Spleen (tissue), 11 donors: ENCODE results near the gene TMEM19. TPM values are rescaled to one million over a fixed set of nuclear protein-coding genes. Genes with fewer than 3 reads are reported as not detected.

Experiments
- DNase-seq: peaks from one replicate; pipeline ENCODE4 v3.0.0-alpha.2; 2020
- H3K27ac ChIP-seq, 8 donors: fragments of 200-600 bp; sonication (generic) in 7 of 8; 1 replicate in 4 of 8; 2 replicates in 4 of 8; pipeline versions ENCODE4 v1.5.0 to v1.8.0; 2016 to 2021; ENCODE audit warnings: inconsistent platforms in 4 of 8, mild to moderate bottlenecking in 4 of 8, moderate library complexity in 1 of 8
- H3K27me3 ChIP-seq, 7 donors: fragments of 200-600 bp; sonication (generic) in 6 of 7; replicated peaks in 1 of 7; 1 replicate in 4 of 7; 2 replicates in 3 of 7; pipeline versions ENCODE4 v1.5.0 to v1.8.0; 2016 to 2021; ENCODE audit warnings: inconsistent platforms in 3 of 7, mild to moderate bottlenecking in 1 of 7
- H3K36me3 ChIP-seq, 6 donors: fragments of 200-600 bp; sonication (generic) in 5 of 6; 1 replicate in 4 of 6; 2 replicates in 2 of 6; pipeline versions ENCODE4 v1.5.0 to v1.8.0; 2016 to 2021; ENCODE audit warnings: inconsistent platforms in 2 of 6
- H3K4me1 ChIP-seq, 6 donors: fragments of 200-600 bp; sonication (generic) in 5 of 6; 1 replicate in 3 of 6; 2 replicates in 3 of 6; pipeline versions ENCODE4 v1.5.0 to v1.8.0; 2016 to 2021; ENCODE audit warnings: inconsistent platforms in 3 of 6
- H3K4me3 ChIP-seq, 8 donors: fragments of 200-600 bp; sonication (generic) in 7 of 8; 1 replicate in 4 of 8; 2 replicates in 4 of 8; pipeline versions ENCODE4 v1.5.0 to v1.8.0; 2016 to 2021; ENCODE audit warnings: inconsistent platforms in 4 of 8, mild to moderate bottlenecking in 4 of 8, moderate library complexity in 2 of 8
- H3K9me3 ChIP-seq, 8 donors: fragments of 200-600 bp; sonication (generic) in 7 of 8; 1 replicate in 4 of 8; 2 replicates in 4 of 8; pipeline versions ENCODE4 v1.5.0 to v1.8.0; 2016 to 2021; ENCODE audit warnings: inconsistent platforms in 4 of 8
- POLR2A ChIP-seq, 3 donors: fragments of 450-650 bp; IDR thresholded peaks; one replicate each; pipeline ENCODE4 v1.5.1; 2017; ENCODE audit warnings: antibody characterized with exemption in 3 of 3, mild to moderate bottlenecking in 1 of 3
- POLR2AphosphoS5 ChIP-seq, 3 donors: sonication (generic); formaldehyde crosslinking; IDR thresholded peaks; one replicate each; pipeline ENCODE4 v1.5.1; 2017; ENCODE audit warnings: antibody characterized with exemption in 3 of 3
- WGBS, 5 donors: extraction: QIAGEN DNeasy Blood & Tissue Kit in 3 of 5; methylation state at CpG; one replicate each; pipeline versions ENCODE4 v1.1.5 to v1.1.7; 2013 to 2018; 5-methylcytosine and 5-hydroxymethylcytosine counted together
- intact Hi-C: fragments of 100-400 bp; cut with DNase I; formaldehyde crosslinking; loops from one replicate; pipeline ENCODE4 v1.15.0; 2023; ENCODE audit warnings: low total_unique reads
- polyA plus RNA-seq, 3 donors: library from polyadenylated mRNA; stranded (reverse); fragments of 200-250 nt; gene quantifications; one replicate each; pipeline ENCODE4 v1.2.1, GENCODE V29; 2013
- total RNA-seq, 7 donors: library from RNA; depleted of rRNA in 3 of 7; stranded (reverse); fragments of >200 nt in 3 of 7; fragmentation: NEBNext Ultra II Directional in 4 of 7; extraction: Animal tissue kit (Norgen Biotek cat#: 25700) in 4 of 7; gene quantifications; one replicate each; pipeline versions ENCODE4 v1.1.0 to v1.2.1, GENCODE V29; 2016 to 2021
- TF ChIP-seq, protein P1 (sequence below), 11 experiments: fragments of 200-600 bp in 7 of 11; fragments of 450-650 bp in 4 of 11; sonication (generic) in 4 of 11; IDR thresholded peaks in 8 of 11; conservative IDR thresholded peaks in 3 of 11; 1 replicate in 7 of 11; 2 replicates in 4 of 11; pipeline versions ENCODE4 v1.4.0 to v1.8.0; 2016 to 2021; ENCODE audit warnings: antibody characterized with exemption in 11 of 11, inconsistent platforms in 4 of 11, mild to moderate bottlenecking in 1 of 11
- donor health status: healthy with polysubstance abuse.
- donor health status: DM: no; HTN: no; CAD: no; lungs with moderate emphysema.
- donor health status: DM: no; HTN: no; CAD: no.
- donor health status: Bipolar disorder and iron deficiency.
- donor health status: healthy.
- donor health status: DM: no; HTN: no; CAD: no.
- donor health status: DM: yes; HTN: yes; CAD: no.

Gene TMEM19
- total and polyA plus RNA-seq, 10 donors = 15.0 to 42.4 (median 29.6) TPM

- Histone ChIP-seq H3K4me3 (no peak overlapping the region), H3K27me3 (no peaks in the 10 kb centered on the region), H3K27ac (no peak overlapping the region), H3K4me1 (no peaks in the 10 kb centered on the region), H3K9me3 (peaks cover 0 to 36% (median 28%) of the 10 kb centered on the region in 8 donors), H3K36me3 (no peaks in the 10 kb centered on the region)
- TF ChIP-seq, protein P1, sequence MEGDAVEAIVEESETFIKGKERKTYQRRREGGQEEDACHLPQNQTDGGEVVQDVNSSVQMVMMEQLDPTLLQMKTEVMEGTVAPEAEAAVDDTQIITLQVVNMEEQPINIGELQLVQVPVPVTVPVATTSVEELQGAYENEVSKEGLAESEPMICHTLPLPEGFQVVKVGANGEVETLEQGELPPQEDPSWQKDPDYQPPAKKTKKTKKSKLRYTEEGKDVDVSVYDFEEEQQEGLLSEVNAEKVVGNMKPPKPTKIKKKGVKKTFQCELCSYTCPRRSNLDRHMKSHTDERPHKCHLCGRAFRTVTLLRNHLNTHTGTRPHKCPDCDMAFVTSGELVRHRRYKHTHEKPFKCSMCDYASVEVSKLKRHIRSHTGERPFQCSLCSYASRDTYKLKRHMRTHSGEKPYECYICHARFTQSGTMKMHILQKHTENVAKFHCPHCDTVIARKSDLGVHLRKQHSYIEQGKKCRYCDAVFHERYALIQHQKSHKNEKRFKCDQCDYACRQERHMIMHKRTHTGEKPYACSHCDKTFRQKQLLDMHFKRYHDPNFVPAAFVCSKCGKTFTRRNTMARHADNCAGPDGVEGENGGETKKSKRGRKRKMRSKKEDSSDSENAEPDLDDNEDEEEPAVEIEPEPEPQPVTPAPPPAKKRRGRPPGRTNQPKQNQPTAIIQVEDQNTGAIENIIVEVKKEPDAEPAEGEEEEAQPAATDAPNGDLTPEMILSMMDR (IDR thresholded peaks at IDR 0.05 in 8 of 11, conservative IDR thresholded peaks at IDR 0.05 in 3 of 11) = no peak
- no peak for TF ChIP-seq POLR2A (IDR thresholded peaks at IDR 0.05)
- no peak for TF ChIP-seq POLR2AphosphoS5 (IDR thresholded peaks at IDR 0.05)
- intact Hi-C loops = no loop called here
- no peak for DNase-seq
Measured at GRCh38 chr12:71718611-71719010, 32.7 kb downstream of the TMEM19 start.

GRCh38 chr12:71719647-71720370 lies 33.9 kb downstream of the TMEM19 start:
- Histone ChIP-seq H3K4me3 (no peak overlapping the region), H3K4me1 (no peaks in the 10 kb centered on the region), H3K27ac (no peak overlapping the region), H3K36me3 (no peaks in the 10 kb centered on the region), H3K27me3 (no peaks in the 10 kb centered on the region), H3K9me3 (peaks cover 0 to 24% (median 17%) of the 10 kb centered on the region in 8 donors)
- WGBS, 5 donors = 91 to 95% (median 94%) methylated on average over 5 of the region's 5 CpGs
- TF ChIP-seq POLR2A (IDR thresholded peaks at IDR 0.05) = no peak
- no peak for TF ChIP-seq POLR2AphosphoS5 (IDR thresholded peaks at IDR 0.05)
- TF ChIP-seq, protein P1 (IDR thresholded peaks at IDR 0.05 in 8 of 11, conservative IDR thresholded peaks at IDR 0.05 in 3 of 11) = no peak
- intact Hi-C loops = no loop called here
- DNase-seq = no peak

- Histone ChIP-seq H3K27ac (no peak overlapping the region), H3K36me3 (no peaks in the 10 kb centered on the region), H3K4me3 (no peak overlapping the region), H3K27me3 (no peaks in the 10 kb centered on the region), H3K9me3 (peaks cover 0 to 3% (median 0%) of the 10 kb centered on the region in 8 donors), H3K4me1 (no peaks in the 10 kb centered on the region)
- TF ChIP-seq POLR2AphosphoS5 (IDR thresholded peaks at IDR 0.05) (no peak), POLR2A (IDR thresholded peaks at IDR 0.05) (no peak)
- TF ChIP-seq, protein P1 (IDR thresholded peaks at IDR 0.05 in 8 of 11, conservative IDR thresholded peaks at IDR 0.05 in 3 of 11) = no peak
- 86 to 96% (median 94%) methylated on average over 4 of the region's 4 CpGs for WGBS, 5 donors
- no peak for DNase-seq
- intact Hi-C loops = no loop called here
Measured at GRCh38 chr12:71721783-71722505, 36.1 kb downstream of the TMEM19 start.

- WGBS, 5 donors = 76 to 90% (median 88%) methylated on average over 3 of the region's 3 CpGs
- no peak overlapping the region for H3K27ac ChIP-seq
- H3K36me3 ChIP-seq = no peaks in the 10 kb centered on the region
- H3K4me3 ChIP-seq = no peak overlapping the region
- no peak for DNase-seq
- TF ChIP-seq, protein P1 (IDR thresholded peaks at IDR 0.05 in 8 of 11, conservative IDR thresholded peaks at IDR 0.05 in 3 of 11) = no peak
- TF ChIP-seq POLR2AphosphoS5 (IDR thresholded peaks at IDR 0.05) = no peak
- no peak for TF ChIP-seq POLR2A (IDR thresholded peaks at IDR 0.05)
- intact Hi-C loops = no loop called here
- no peaks in the 10 kb centered on the region for H3K9me3 ChIP-seq
- H3K27me3 ChIP-seq = no peaks in the 10 kb centered on the region
- H3K4me1 ChIP-seq = no peaks in the 10 kb centered on the region
Measured at GRCh38 chr12:71725011-71725410, 39.1 kb downstream of the TMEM19 start.
